GM18868 (cell line): ENCODE data around the gene SINHCAF.
"Not testable (repeated sequence)": the region's sequence is repeated elsewhere in the genome, so short reads cannot be mapped to it uniquely, and the experiment has no call there.

Experiments
- ATAC-seq: cut with Tn5 transposase; IDR thresholded peaks from one replicate; pipeline ENCODE4 v1.9.1; 2021; ENCODE audit warnings: mild to moderate bottlenecking, moderate library complexity; ENCODE audit not compliant: unreplicated experiment

Gene SINHCAF

DNA sequence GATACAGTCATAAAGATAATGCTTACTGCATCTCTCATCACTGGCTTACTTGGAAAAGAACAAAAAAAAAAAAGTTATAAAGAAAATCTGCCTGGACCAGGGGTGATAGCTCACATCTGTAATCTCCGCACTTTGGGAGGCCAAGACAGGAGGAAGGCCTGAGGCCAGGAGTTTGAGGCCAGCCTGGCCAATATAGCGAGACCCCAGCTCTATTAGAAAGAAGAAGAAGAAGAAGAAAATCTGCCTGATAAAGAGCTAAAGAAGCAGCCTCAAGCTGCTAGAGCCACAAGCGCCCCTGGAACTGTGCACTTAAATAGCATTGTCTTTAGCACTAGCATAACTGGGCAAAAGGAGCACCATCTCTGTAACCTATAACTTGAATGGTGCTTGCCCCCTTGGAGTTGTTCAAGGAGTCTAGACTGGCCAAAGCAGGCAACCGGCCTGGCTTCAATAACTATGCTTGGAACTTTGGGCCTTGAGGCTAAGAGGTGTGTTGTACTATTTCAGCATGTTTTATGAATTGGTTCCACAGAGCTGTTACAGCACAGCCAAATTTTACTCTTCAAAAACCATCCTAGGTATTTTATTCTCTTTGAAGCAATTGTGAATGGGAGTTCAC lies 53.2 kb downstream of the SINHCAF start:
- no peak for ATAC-seq

DNA sequence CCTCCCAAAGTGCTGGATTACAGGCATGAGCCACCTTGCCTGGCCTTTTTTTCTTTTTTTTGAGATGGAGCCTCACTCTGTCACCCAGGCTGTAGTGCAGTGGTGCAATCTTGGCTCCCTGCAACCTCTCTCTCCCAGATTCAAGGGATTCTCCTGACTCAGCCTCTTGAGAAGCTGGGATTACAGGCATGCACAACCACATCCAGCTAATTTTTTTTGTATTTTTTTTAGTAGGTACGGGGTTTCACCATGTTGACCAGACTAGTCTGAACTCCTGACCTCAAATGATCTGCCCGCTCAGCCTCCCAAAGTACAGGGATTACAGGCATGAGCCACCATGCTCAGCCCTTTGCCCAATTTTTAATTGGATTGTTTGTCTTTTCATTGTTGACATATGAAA lies 58.0 kb downstream of the SINHCAF start:
- ATAC-seq, result no peak

DNA sequence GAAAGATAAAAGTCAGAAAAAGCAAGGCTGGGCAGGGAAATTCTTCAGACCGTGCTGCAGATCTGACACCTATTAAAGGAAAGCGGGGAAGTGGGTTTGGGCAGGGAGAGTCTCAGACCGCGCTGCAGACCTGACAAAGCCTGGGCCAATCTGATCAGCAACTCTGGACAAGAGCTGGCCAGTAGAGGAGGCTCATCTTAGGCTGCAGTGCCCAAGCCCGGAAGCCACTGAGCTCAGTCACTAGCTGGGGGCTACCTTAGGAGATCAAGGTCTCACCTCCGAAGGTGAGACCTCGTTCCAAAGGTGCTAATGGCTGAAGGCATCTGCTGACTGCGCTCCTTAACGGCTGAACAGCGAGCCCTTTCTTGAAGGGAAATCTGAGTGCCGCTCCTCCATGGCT lies 60.2 kb downstream of the SINHCAF start:
- ATAC-seq, result no peak

DNA sequence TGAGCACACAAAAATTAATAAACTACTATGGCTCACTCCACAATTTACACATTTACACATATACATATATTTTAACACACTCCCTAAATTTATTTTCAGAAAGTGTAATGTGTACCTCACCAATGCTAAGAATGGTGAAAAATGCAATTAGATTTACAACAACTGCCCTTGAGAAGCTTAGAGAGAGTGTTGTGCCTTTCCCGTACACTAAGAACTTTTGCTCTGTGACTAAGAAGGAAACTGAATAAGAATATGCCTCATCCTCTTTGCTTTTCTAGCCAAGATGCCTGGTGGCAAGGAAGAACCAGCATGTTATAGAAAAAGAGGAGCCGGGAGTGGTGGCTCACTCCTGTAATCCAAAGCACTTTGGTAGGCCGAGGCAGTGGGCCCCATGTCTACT lies 62.3 kb downstream of the SINHCAF start:
- ATAC-seq, result no peak

DNA sequence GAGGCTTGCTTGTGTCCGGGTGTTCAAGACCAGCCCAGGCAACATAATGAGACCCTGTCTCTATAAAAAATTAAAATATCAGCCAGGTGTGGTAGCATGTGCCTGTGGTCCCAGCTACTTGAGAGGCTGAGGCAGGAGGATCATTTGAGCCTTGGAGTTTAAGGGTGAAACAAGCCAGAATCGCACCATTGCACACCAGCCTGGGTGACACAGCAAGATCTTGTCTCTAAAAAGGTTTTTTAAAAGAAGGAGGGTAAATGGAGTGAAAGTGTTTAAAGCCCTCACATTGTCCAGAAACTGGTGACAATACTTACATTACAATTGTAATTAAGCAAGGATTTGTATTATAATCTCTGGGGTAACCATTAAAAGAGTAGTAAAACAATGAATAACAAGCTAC lies 64.2 kb downstream of the SINHCAF start:
- ATAC-seq, result no peak

- ATAC-seq, result no peak
Measured at GRCh38 chr12:31260840-31261239, 65.1 kb downstream of the SINHCAF start.

DNA sequence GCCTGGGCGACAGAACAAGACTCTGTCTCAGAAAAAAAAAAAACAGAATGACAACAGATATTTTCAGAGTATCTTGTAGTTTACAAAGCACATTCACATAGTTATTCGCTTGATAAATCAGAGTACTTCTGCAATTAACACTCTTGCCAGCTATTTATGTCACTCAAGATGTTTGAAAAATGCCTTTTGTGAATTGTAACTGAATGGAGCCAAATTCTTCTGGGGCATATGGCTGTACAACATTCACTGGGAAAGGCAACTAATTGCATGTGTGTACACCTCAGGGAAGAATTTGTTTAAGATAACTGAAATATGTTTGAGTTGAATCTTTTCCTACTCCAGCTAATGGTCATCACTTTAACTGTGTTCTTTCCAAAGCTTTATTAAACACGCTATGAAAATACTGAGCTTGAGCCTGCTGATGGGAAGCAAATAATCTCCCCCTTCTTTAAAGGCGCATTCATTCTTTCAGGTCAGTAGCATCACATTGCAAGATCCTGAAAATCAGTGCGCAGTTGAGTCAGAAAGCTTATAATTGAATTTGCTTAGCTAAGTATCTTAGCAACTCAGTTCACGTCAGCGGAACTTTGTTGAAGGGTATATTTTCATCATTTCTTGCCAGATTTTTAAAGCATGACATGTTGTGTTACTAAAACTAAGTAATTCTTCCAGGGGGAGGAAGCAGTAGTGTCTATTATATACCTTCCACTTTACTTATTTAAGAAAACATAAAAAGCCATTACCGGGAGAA lies 66.6 kb downstream of the SINHCAF start:
- no peak for ATAC-seq

DNA sequence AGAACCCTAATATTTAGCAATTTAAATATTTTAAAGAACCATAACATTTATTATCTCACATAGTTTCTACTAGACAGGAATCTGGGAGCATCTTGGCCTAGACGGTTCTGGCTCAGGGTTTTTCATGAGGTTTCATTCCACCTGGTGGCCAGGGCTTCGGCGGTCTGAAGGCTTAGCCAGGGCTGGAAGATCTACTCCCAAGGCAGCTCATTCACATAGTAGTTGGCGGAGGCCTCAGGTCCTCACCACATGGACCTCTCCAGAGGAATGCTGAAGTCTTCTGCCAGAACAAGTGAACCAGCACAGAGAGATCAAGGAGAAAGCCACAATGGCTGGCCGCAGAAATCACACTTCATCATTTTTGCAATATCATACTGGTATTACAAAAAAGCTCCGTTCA lies 68.2 kb downstream of the SINHCAF start:
- ATAC-seq, result no peak

DNA sequence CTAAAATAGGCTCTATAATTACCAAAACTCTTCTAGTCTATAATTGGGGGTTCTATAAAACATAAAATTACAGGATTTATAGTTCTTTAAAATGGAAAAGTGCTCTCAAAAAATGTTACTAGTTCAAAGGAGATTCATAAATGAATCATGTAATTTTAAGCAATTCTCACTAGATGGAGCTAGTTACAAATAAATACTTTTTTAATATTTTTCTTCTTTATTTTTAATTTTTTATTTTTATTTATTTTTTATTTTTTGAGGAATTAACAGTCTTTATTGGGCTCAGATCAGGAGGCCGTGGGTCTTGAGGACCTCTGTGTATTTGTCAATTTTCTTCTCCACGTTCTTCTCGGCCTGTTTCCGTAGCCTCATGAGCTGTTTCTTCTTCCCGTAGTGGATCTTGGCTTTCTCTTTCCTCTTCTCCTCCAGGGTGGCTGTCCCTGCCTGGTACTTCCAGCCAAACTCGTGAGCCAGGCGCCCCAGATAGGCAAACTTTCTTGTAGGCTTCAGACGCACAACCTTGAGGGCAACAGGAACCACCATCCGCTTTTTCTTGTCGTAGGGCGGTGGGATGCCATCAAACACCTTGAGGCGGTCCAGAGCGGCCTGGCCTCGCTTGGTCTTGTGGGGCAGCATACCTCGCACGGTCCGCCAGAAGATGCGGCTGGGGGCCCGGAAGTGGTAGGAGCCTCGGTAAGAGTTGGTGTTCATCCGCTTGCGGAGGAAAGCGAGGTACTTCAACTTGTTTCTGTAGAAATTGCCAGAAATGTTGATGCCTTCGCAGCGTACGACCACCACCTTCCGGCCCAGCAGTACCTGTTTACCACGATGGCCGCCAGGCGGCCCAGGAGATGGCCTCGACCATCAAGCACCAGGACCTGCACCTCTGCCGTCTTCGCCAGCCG lies 74.0 kb downstream of the SINHCAF start:
- ATAC-seq, result not testable (repeated sequence)

DNA sequence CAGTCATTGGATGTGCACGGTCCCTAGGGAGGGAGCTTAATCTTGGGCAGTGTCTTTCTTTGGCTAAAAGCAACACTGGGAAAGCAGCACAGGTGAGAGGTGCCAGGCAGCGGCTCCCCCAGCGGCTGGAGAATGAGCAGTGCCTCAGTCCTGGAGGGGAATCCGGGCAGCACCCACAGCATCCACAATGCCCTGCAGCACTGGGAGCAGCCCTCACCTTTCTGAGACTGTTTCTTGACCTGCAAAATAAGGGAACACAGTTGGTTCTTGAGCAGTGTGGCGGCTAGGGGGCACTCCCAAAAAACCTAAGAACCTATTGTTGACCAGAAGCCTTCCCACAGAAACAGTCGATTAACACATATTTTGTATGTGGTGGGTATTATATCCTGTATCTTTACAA lies 75.8 kb downstream of the SINHCAF start:
- ATAC-seq, result no peak

DNA sequence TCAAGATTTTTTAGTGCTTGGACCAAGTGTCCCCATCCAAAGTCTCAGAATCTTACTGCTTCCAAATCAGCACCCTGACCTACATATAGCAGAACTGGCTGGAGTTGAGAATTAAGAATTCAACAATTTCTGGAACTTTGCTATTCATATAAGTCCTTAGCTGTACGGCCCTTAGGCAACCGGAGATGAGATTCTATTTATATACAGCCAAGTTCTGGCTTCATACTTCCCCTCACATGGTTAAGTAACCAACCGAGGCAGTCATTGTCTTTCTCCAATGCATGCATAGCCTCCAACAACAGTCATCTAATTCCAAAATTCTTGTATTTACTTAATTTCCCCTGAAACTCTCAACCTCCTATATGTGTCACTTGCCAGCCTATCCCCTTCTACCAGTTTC lies 76.6 kb downstream of the SINHCAF start:
- ATAC-seq, result no peak

GRCh38 chr12:31248815-31249214 lies 77.1 kb downstream of the SINHCAF start:
- no peak for ATAC-seq

- no peak for ATAC-seq
Measured at GRCh38 chr12:31248337-31248736, 77.6 kb downstream of the SINHCAF start.

GRCh38 chr12:31246470-31246850 lies 79.5 kb downstream of the SINHCAF start:
- ATAC-seq, result no peak

DNA sequence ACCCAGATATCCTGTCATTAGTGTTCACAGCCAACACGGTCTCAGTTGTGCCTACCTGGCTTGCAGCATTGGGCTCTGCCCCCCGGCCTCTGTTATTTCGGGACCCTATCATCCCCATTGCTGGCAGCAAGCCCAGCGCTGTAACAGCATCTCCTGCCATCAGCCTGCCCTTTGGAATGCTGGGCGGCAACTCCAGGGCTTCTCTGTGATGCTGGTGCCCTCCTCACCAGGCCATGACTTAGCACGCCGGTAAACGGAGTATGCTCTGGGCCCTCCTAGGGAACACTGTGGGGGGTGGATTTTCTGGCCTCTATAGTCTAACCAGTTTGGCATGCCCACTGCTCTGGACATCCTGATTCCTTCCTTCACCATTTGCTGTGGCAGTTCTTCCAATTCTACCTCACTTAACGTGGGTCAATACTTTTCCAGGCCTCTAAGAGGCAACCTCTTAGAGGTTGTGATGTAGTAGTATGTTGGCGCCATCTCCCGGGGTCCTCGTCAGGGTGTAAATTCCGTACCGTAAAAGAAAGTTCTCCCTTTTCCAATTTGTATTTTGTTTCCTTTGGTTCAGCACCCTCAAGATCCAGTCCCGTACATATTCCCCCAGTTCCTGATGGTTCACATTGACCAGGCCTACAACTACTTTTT lies 80.0 kb downstream of the SINHCAF start:
- no peak for ATAC-seq

DNA sequence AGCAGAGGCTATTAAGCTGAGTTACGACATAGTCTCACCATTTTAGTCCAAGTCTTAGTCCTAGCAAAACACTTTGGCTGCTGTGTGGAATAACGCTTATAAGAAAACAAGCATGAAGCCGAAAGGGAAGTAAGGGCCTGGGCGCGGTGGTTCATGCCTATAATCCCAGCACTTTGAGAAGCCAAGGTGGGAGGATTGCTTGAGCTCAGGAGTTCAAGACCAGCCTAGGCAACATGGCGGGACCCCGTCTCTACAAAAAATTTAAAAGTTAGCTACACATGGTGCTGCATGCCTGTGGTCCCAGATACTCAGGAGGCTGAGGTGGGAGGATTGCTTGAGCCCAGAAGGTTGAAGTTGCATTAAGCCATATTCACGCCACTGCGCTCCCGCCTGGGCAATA lies 83.5 kb downstream of the SINHCAF start:
- not testable (repeated sequence) for ATAC-seq

DNA sequence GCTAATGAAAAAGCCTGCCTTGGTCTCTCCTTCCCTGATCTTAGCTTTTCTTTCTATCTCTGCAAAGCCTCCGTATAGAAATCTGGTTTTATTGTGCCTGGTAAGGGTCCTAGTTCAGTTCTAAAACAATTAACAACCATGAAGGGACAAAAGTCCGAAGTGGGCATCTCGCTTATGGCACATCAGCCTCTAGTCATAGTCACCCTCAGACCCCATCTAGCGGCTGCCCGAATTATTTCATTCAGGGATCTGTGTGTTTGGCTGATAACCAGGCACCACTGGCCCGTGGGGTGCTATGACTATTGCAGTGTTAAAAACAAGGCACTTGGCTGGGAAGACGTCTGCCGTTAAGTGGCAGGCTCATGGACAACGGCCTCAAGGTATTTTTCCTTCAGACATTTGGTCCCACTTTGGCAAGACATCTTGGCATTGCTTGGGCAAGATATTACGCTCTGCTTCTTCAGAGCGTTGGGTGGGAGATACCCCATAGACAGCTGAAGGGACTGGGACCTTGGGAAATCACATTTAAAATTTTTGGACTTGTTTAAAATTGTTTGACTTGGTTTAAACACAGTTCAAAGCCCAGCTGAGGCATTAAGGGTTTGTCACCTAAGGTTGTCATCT lies 87.1 kb downstream of the SINHCAF start:
- ATAC-seq, result peak; percentile 89

DNA sequence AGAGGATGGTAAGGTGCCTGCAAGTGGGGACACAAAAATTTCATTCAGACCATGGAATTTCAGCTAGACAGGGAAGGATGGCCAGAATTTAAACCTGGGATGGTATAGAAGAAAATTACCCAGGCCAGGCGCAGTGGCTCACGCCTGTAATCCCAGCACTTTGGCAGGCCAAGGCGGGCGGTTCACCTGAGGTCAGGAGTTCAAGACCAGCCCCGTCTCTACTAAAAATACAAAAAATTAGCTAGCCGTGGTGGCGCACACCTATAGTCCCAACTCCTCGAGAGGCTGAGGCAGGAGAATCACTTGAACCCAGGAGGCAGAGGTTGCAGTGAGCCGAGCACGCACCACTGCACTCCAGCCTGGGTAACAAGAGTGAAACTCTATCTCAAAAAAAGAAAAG lies 87.6 kb downstream of the SINHCAF start:
- peak; percentile 36 for ATAC-seq

GRCh38 chr12:31236998-31237637 lies 88.8 kb downstream of the SINHCAF start:
- peak; percentile 43 for ATAC-seq

DNA sequence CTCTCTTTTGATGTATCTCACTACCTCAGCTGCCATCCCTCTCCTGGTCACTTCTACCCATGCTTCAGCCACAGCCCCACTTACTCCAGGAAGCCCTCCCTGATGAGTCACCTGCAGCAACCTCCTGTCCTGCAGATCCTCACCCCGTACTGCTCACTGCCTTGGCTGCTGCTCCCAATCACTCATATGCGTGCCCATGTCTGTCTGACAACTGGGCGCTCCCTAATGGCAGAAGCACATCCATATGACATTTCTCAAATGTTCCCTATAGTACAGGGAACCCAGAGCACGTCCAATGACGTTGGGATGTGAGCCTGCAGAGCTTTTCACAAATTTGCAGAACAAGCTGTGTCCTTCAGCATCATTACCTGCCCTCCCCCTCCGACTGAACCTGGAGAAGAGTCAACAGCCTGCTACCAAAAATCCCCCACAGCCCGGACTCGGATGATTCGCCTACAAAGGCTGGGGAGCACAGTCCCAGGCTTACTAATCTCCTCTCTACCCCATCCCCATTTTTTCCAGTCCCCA lies 90.0 kb downstream of the SINHCAF start:
- ATAC-seq, result no peak
